SKM-1 (cell line): ENCODE results near the gene ERC1.
"Not testable (repeated sequence)": the region's sequence is repeated elsewhere in the genome, so short reads cannot be mapped to it uniquely, and the experiment has no call there.

ENCODE experiments used
- DNase-seq: peaks from one replicate; lab custom pipeline; 2025; ENCODE audit not compliant: unreplicated experiment; lab: John Stamatoyannopoulos, UW

Gene ERC1

GRCh38 chr12:1216560-1216959, 225.5 kb downstream of the ERC1 start:
- DNase-seq, result no peak

- no peak for DNase-seq
Measured at GRCh38 chr12:1217191-1217949, 226.3 kb downstream of the ERC1 start.

- no peak for DNase-seq
Measured at GRCh38 chr12:1218369-1218768, 227.3 kb downstream of the ERC1 start.

GRCh38 chr12:1220127-1221092, 229.4 kb downstream of the ERC1 start:
- no peak for DNase-seq

GRCh38 chr12:1222858-1223639, 232.0 kb downstream of the ERC1 start:
- no peak for DNase-seq

GRCh38 chr12:1226951-1227350, 235.9 kb downstream of the ERC1 start:
- DNase-seq, result no peak

- DNase-seq, result no peak
Measured at GRCh38 chr12:1234073-1234472, 243.1 kb downstream of the ERC1 start.

GRCh38 chr12:1246637-1247036, 255.6 kb downstream of the ERC1 start:
- DNase-seq, result no peak

GRCh38 chr12:1250641-1251040, 259.6 kb downstream of the ERC1 start:
- DNase-seq, result no peak

GRCh38 chr12:1252758-1253157, 261.7 kb downstream of the ERC1 start:
- DNase-seq, result no peak

- DNase-seq, result not testable (repeated sequence)
Measured at GRCh38 chr12:1255125-1255524, 264.1 kb downstream of the ERC1 start.

- not testable (repeated sequence) for DNase-seq
Measured at GRCh38 chr12:1255854-1256253, 264.8 kb downstream of the ERC1 start.

GRCh38 chr12:1256285-1256684, 265.3 kb downstream of the ERC1 start:
- DNase-seq, result no peak

- no peak for DNase-seq
Measured at GRCh38 chr12:1256991-1257390, 266.0 kb downstream of the ERC1 start.

GRCh38 chr12:1262011-1262410, 271.0 kb downstream of the ERC1 start:
- DNase-seq, result no peak

- no peak for DNase-seq
Measured at GRCh38 chr12:1267243-1267642, 276.2 kb downstream of the ERC1 start.

- no peak for DNase-seq
Measured at GRCh38 chr12:1272142-1272541, 281.1 kb downstream of the ERC1 start.

GRCh38 chr12:1273051-1273450, 282.0 kb downstream of the ERC1 start:
- DNase-seq, result no peak

- no peak for DNase-seq
Measured at GRCh38 chr12:1277905-1278304, 286.9 kb downstream of the ERC1 start.

GRCh38 chr12:1279050-1279449, 288.0 kb downstream of the ERC1 start:
- DNase-seq, result no peak

GRCh38 chr12:1280059-1280458, 289.0 kb downstream of the ERC1 start:
- DNase-seq, result no peak
